Left renal cortex interstitium (tissue), 4 donors: Measurements from ENCODE around the gene DCAF4. TPM values are rescaled to one million over a fixed set of nuclear protein-coding genes. Genes with fewer than 3 reads are reported as not detected.

Experiments
- DNase-seq, 4 donors: peaks; one replicate each; pipeline ENCODE4 v3.0.0-alpha.2; 2013; ENCODE audit warnings: low read depth in 4 of 4, low spot score in 2 of 4, missing footprints in 1 of 4
- polyA plus RNA-seq, 4 donors: library from polyadenylated mRNA; unstranded; fragments of 120-200 nt; gene quantifications; one replicate each; pipeline ENCODE4 v1.2.1, GENCODE V29; 2013; ENCODE audit not compliant: insufficient read length in 4 of 4

Gene DCAF4, protein sequence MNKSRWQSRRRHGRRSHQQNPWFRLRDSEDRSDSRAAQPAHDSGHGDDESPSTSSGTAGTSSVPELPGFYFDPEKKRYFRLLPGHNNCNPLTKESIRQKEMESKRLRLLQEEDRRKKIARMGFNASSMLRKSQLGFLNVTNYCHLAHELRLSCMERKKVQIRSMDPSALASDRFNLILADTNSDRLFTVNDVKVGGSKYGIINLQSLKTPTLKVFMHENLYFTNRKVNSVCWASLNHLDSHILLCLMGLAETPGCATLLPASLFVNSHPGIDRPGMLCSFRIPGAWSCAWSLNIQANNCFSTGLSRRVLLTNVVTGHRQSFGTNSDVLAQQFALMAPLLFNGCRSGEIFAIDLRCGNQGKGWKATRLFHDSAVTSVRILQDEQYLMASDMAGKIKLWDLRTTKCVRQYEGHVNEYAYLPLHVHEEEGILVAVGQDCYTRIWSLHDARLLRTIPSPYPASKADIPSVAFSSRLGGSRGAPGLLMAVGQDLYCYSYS
- polyA plus RNA-seq: 10 to 100 TPM; 17.3 to 25.2 (median 17.8) TPM

DNA sequence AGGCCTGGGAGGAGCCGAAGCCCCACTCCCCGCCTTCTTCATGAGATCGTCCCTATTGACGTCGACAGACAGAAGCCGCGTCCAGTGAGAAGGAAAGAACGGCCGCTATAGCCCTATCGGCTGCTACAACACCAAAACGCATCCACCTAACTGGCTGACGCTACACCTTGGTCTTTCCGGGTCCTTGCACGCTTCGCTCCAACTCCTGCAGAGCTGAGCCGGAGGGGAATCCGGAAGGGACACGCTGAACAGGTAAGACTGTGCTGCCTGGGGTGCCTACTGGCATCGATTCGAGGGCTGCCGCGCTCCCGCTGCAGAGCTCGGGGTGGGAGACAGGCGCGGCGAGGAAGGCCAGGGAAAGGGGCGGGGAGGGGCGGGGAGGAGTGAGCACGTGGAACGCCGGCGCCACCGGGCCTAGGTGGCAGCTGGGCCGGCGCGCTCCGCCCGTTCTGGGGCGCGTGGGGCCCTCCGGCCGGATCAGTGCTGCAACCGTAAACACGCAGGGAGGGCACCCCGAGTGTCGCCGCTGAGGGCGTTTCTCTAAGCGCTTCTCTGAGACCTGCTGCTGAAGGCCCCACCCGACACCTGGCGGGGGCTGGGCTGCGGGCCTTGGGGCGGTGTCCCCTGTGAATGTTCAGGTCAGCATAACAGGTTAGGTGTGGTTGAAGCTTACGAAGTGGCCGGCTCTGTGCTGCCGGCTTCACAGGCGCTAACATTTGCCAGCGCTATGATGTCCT lies at the start of gene DCAF4:
Gene DCAF4, plus strand, starts transcription at position 173 of the 737 bp plus-strand sequence. CDS start 11,515 bp downstream, outside the sequence.
- peak; percentile 88 to 96 (median 92) for DNase-seq

DNA sequence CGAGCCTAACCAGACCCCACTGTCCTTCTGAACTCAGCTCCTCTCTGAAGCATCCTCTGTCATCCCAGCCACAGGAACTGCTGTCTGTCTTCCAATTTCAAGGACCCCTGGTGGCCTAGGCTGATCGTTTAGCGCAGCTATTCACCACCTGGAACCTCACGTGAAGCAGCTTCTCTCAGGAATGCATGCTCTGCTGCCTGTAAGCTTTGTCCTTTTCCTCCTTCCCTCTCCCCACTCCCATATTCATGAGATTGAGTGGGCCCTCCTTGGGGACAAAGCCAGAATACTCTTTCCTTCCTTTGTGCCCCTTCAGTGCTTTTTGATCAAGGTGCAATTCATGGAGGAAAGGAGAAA lies 49.6 kb upstream of the DCAF4 start:
- DNase-seq: no peak

DNA sequence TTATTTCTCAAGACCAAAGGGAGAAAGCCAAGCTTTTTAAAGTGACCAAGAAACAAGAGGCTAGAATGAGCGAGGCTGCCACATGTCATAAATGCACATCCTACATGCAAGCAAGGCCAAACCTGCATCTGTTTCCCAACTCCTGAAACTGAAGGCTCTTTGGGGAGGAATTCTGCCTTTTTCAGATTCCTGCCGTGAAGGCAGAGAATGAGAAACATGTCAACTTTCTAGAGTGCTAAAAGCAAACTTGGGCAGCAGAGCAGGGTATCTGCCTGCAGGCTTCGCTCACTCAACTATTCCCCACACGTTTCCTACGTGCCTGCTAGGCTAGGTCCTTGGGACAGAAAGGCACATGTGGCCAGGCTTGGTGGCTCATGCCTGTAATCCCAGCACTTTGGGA lies 47.5 kb upstream of the DCAF4 start:
- DNase-seq: no peak

DNA sequence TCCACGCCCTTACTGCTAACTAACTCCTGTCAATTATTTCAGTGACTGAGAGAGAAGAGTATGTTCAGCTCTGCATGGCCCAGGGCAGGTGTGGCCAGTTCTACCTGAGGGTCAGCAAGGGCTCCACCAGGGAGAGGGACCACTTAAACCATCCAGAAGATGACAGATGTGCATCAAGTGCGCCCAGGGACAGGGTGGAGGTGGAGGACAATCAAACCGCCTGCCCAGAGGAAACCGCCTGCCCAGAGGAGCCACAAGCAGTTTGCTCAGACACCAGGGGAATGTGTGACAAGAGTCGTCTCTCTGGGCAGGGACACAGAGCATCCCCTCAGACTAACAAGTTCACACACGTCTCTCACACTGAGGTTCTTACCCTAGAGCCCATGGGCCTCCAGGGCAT lies 46.8 kb upstream of the DCAF4 start:
- no peak for DNase-seq

DNA sequence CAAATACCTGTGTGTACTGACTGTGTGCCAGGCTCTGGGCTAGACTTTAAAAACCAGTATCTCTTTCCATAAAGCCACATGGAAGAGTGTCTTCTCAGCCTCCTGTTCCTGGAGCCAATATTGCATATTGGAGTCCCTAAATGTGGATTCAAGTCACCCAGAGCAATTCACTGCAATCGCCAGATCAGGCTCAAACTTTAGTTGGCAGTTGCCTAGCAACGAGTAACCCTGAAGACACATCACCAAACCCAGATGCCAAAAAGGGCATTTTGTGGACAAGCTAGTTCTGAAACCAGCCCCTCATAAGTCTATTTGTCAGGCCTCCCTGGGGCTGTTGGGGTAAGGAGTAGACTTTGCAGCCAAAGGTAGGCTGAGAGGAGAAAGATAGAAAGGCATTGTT lies 46.1 kb upstream of the DCAF4 start:
- DNase-seq: no peak

DNA sequence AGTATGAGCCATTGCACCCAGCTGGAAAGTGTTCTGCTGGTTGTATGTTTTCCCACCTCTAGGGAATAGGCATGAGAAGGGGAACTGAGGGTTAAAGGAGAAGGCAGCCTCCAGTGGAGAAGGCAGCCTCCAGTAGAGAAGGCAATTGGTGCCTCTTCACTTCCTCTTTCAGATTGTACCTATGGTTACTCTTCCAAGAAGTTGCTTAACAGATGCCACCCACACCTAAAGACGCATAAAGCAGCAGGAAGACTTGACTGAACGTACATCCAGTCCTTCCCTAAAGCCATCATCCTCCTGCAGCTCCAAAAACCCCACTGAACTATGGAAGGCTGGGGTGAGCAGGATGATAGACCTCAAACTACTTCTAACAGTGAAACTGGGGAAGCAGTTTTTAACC lies 45.4 kb upstream of the DCAF4 start:
- no peak for DNase-seq

DNA sequence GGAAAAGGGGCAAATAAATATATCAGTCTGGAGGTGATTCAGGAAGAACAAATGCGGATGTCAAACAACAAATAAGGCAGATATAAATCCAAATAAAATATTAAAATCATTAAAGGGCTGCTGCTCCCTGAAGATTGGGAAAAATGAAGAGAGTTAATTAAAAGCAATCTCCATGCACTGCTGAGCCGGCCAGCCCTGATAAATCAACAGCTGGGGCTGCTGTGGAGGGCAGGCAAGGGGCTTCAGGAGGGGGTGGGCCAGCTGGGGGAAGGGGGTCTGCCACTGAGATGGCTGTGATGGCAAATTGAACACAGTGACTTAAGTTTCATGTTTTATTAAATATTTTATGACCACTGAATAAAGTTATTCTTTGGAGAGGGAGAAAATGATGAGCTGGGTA lies 44.7 kb upstream of the DCAF4 start:
- DNase-seq: no peak

DNA sequence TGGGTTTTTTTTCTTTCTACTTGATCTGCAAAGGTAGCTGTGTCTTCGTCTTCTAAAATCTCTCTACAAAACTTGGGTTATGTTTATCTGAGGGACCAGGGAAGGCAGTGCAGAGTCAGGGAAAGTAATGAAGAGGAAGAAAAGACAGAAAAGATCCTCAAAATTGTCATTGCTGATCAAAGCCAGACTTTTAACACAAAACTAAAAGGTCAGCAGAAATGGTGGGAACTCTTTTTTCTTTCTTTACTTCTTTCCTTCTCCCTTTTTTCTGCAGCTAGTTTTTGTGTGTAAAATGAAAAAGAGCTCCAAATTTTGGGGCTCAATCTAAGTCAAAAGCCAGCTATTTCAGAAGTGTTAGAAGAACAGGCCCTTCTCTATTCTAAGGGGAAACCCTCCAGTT lies 44.2 kb upstream of the DCAF4 start:
- no peak for DNase-seq

DNA sequence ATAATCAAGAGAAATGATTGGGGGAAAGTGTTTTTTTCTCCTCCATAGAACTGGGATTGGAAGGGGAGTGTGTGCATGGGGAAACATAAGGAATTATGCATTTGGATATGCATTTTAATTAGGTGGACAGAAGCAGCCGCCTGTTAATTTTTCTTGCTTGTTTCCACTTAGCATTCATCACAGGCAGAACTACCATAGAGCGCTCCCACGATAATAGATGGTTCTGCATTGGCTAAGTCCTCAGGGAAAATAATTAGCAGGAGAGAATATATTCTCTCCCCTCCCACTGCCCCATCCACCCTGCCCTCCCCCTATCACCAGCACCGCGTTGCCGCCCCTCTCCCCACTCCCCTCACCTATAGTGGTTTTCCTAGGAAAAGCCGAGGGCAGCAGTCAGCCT lies 43.8 kb upstream of the DCAF4 start:
- no peak for DNase-seq

DNA sequence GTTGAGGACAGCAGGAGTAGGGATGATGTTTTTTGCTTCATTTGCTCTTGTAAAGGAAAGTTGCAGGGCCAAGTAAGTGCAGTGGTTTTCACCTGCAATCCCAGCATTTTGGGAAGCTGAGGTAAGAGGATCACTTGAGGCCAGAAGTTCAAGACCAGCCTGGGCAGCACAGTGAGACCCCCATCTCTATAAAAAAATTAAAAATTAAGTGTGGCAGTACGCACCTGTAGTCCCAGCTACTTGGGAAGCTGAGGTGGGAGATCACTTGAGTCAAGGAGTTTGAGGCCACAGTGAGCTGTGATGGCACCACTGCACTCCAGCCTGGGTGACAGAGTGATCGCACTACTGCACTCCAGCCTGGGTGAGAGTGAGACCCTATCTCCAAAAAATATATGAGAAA lies 43.2 kb upstream of the DCAF4 start:
- DNase-seq: no peak

DNA sequence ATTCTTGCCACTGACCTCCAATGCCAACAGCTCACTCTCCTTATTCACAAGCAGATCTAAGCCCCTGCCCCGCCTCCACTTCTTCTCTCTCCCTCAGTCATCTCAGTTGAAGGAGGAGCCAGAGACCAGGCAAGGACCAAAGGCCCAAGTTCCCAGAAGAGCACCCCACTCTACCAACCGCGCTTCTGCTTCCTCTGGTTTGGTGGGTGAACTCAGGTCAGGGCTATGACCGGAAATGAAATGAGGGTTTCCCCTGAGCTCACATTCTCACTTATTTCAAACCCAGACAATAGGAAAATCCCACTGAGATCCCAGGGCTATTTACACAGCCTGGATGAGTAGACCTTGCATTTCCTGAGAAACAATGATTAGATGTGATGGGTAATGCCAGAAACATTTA lies 42.3 kb upstream of the DCAF4 start:
- no peak for DNase-seq

DNA sequence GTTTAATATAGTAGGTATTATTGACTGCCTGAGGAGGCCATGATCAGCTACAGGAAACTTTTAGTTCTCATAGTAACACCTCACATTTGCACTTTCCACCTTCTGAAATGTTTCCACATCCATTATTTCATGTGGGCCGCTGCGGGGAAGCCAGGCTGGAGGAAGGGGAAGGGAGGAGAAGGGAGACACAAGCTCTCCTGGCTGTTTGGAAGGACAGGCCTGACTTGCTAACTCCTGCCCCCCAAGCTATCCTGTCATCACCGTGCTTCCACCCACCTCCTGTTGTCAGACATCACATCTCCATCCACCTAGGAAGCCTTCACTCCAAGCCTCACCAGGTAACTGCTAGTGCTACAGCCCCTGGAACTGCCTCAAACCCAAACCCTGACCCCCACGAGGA lies 41.9 kb upstream of the DCAF4 start:
- no peak for DNase-seq

DNA sequence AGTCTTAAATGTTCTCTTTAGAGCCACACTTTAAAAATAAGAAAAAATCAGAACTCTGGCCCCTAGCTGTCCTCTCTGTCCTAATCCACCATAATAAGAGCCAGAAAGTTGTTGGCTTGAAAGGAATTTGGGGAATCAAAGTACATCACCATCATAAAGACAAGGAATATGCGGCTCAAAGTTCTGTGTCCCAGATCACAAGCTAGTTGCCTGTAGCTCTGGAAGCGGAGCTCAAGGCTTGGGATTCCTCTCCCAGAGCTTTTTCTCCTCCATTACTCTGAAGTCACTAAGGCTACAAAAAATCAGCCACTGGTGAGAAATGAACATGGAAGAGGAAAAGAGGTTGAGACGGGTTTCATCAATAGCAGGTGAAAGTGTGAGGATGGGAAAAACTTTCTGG lies 38.8 kb upstream of the DCAF4 start:
- no peak for DNase-seq

DNA sequence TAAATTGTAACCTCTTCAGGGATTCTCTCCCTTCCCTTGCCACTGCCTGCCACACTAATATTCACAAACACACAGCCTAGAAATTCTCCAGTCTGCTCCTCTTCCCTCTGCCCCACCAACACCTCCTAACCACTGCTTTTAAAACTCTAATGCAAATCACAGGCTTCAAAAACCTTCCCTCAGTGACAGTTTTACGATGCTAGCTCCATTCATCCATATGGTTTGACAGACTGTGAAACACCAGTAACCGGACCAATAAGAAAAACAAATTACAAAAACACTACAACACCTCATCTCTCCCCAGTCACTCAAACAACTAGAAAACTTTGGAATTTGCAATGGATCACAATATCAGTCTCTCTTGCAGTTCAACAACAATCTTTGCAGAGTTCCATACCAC lies 38.1 kb upstream of the DCAF4 start:
- no peak for DNase-seq

DNA sequence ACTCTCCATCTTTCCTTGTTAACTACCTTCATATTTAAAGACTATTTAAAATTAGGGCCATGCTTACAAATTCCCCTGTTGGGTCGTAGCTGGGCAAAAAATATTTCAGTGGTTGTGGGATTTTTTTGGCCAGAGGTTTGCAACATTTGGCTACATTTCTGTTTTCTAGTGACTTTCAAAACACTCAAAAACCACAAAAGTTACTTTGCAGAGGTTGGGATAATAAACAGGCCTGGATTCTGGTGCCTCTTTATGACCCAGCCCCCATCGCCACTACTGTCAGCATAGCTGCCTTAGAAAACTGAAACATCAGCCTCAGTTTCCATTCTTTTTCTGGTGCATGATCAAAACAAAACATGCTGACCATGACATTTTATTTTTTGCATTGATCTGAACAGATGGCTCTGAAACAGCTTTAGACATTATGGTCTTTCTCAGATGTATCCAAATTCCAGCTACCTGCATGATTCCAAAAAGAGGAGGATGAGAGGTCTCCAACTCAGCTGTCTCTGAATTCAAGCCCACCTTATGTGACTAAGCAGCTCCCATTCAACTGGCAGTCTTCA lies 37.5 kb upstream of the DCAF4 start:
- no peak for DNase-seq

DNA sequence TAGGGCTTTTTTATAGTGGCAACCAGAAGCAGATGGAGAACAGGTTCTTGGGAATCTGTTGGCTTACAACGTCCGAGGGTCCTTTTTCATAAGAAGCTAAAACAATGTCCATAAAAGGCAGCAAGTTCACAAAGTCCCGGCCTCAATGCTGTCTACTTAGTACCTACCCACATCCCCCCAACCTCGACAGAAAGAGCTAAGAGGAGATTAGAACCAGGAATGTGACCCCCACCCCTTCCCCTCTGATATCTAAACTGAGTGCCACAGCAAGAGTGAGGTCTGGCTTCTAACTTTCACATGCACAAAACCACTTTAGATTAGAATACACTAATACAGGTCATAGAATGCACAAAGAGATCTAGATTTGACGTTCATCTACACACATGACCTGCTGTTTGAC lies 36.9 kb upstream of the DCAF4 start:
- DNase-seq: no peak

DNA sequence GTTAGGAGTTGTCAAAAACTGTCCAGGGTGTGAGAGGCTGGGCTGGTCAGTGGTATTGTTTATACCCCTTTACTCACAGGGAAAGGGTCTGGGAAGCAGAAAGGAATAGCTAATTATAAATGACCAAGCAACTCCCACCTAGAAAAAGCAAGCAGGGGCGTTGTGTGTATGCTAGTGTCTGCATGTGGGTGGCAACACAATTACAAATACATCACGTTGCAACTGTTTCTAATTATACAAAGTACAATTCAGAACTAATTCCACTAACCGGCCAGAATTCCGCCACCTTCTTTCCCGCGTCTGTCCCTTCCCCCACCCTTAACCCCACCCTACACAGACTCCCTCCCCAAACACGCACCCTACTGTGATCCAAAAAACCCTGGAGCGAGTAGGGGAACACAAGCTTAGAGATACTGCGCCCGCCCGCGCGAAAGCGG lies 34.6 kb upstream of the DCAF4 start:
- DNase-seq: no peak

DNA sequence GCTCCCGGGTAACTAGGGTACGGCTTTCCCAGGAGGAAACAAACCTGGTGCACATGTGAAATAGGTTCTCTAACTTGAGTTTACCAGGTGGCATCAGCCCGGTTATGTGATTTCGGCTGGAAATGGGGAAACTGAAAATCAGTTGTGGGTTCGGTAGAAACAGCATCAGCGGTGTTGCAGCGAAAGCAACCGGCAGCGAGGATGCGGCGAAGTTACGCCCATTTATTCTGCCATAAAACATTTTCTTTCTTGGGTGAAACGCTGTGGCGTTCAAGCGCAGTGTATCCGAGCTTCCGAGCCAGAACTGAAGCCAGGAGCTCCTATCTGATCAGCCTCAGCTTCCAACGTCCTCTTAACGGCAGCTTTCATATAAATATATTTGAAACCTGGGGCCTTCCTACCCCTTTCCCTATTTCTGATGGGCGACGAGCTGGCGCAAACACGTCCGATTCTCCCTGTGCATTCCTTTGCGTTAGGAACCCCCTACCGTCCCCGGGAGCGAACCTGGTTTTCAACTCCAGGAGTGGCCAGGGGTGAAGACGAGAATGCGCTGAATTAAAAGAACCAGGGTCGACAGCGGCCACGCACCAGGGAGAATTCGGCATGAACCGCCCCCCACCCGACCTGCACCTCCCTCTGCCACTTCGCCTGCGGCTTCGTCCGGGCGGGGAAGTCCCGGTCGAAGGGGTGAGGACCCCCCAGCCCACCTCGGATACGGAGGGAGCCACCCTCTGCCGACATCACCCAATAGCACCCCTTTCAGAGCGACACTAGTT lies 34.0 kb upstream of the DCAF4 start:
- no peak for DNase-seq

DNA sequence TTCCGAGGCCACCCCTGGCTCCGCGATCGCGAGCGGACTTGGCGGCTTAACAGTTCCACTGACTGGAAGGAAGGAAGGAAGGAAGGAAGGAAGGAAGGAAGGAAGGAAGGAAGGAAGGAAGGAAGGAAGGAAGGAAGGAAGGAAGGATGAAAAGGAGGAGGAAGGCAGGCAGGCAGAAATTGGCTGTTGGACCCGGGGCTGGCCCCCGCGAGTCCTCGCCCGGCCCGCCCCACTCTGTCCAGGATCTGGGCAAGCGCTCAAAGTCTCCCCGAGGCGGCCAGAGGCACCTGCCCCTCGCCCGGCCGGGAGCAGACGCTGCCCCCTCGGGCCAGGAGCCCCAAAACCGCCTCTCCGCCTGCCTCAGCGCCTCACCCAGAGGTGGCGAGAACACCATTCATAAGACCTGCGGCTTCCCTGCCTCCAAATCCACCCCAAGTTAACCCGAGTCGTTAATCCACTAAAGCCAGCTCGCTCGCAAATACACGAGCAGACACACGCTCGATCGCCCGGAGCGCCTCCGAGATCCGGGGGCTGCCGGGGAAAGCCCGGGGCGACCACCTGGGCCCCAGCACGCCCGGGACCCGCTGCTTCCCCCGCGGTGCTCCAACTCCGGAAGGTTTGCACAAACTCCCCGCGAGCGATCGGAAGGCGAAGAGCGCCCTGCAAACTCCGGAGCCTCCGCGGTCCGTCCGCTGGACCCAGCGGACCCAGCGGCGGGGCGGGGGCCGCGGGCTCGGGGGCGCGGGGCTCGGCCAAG lies 33.2 kb upstream of the DCAF4 start:
- DNase-seq: no peak
